ENCODE data around the gene SERPINE1.

- no peak for TF ChIP-seq EZH2phosphoT487 (conservative IDR thresholded peaks at IDR 0.05; ENCODE audit: low read length)
- TF ChIP-seq, protein P1, sequence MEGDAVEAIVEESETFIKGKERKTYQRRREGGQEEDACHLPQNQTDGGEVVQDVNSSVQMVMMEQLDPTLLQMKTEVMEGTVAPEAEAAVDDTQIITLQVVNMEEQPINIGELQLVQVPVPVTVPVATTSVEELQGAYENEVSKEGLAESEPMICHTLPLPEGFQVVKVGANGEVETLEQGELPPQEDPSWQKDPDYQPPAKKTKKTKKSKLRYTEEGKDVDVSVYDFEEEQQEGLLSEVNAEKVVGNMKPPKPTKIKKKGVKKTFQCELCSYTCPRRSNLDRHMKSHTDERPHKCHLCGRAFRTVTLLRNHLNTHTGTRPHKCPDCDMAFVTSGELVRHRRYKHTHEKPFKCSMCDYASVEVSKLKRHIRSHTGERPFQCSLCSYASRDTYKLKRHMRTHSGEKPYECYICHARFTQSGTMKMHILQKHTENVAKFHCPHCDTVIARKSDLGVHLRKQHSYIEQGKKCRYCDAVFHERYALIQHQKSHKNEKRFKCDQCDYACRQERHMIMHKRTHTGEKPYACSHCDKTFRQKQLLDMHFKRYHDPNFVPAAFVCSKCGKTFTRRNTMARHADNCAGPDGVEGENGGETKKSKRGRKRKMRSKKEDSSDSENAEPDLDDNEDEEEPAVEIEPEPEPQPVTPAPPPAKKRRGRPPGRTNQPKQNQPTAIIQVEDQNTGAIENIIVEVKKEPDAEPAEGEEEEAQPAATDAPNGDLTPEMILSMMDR (IDR thresholded peaks at IDR 0.05; ENCODE audit: insufficient read depth, low read length, poor library complexity, severe bottlenecking), result no peak
Measured at GRCh38 chr7:101109368-101109767, 17.5 kb upstream of the SERPINE1 start.

Measured in SU-DHL-6 (cell line).